ENCODE measurements around the gene AAK1.

DNA sequence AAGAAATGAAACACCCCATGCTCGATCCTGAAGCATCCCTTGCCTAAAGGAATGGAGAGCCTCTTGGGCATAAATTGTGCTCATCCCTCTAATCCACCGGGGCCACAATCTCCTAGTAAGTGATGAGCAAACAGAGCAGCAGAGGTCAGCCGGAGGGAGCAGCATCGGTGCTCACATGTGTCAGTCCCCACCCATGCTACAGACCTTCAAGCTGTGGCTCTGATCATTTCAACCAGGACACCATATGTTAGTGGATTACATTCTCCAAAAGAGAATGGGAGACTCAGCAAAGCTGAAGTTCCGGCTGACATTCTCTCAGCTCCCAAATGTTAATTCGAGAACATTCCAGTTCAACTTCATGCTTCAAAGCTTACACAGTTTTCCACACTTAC, 75.6 kb downstream of the AAK1 start:
- TF ChIP-seq, protein P1, sequence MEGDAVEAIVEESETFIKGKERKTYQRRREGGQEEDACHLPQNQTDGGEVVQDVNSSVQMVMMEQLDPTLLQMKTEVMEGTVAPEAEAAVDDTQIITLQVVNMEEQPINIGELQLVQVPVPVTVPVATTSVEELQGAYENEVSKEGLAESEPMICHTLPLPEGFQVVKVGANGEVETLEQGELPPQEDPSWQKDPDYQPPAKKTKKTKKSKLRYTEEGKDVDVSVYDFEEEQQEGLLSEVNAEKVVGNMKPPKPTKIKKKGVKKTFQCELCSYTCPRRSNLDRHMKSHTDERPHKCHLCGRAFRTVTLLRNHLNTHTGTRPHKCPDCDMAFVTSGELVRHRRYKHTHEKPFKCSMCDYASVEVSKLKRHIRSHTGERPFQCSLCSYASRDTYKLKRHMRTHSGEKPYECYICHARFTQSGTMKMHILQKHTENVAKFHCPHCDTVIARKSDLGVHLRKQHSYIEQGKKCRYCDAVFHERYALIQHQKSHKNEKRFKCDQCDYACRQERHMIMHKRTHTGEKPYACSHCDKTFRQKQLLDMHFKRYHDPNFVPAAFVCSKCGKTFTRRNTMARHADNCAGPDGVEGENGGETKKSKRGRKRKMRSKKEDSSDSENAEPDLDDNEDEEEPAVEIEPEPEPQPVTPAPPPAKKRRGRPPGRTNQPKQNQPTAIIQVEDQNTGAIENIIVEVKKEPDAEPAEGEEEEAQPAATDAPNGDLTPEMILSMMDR (optimal IDR thresholded peaks at IDR 0.05 in 1 of 3, IDR thresholded peaks at IDR 0.05 in 1 of 3, conservative IDR thresholded peaks at IDR 0.05 in 1 of 3; ENCODE audit: extremely low read depth in 1 of 3, insufficient read depth in 2 of 3, low read length in 3 of 3): no peak
- TF ChIP-seq EZH2 (IDR thresholded peaks at IDR 0.05; ENCODE audit: low read length): no peak

Measured in keratinocyte (primary cell).